PC-3 (cell line): ENCODE results near the gene POLR3E.

ENCODE experiments used
- EZH2 ChIP-seq: fragments of 300-600 bp; sonication (generic); IDR thresholded peaks from one replicate; pipeline ENCODE4 v1.6.1; 2017; ENCODE audit warnings: antibody characterized with exemption, mild to moderate bottlenecking, low read length; ENCODE audit not compliant: unreplicated experiment
- EZH2phosphoT487 ChIP-seq: fragments of 300-600 bp; sonication (generic); IDR thresholded peaks from 2 replicates; pipeline ENCODE4 v1.6.1; 2018; ENCODE audit warnings: mild to moderate bottlenecking, antibody characterized with exemption, low read length, borderline replicate concordance
- TF ChIP-seq, protein P1 (sequence below): fragments of 300-600 bp; sonication (generic); conservative IDR thresholded peaks from 2 replicates; pipeline ENCODE4 v1.5.1; 2017; ENCODE audit warnings: antibody characterized with exemption, low read depth, mild to moderate bottlenecking, low read length

DNA sequence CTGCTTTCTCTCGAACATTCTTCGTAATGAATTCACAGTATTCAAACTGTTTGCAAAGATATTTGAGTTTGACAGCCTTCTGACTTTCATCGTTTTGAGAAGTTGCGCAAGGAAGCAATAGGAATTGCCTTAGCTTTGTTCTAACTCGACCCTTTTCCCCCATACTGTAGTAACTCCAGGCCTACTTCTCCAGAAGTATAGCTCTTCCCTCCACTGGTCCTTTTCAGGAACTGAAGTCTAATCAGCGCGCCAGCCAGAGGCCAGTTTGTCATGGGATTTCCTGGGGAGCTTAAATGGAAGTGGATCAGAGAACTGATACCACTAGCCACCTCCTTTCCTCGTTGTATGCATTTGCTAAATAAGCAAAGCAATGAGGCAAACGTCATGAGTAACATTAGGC, 49.3 kb downstream of the POLR3E start:
- no peak for TF ChIP-seq EZH2
- TF ChIP-seq EZH2phosphoT487 = no peak
- TF ChIP-seq, protein P1, sequence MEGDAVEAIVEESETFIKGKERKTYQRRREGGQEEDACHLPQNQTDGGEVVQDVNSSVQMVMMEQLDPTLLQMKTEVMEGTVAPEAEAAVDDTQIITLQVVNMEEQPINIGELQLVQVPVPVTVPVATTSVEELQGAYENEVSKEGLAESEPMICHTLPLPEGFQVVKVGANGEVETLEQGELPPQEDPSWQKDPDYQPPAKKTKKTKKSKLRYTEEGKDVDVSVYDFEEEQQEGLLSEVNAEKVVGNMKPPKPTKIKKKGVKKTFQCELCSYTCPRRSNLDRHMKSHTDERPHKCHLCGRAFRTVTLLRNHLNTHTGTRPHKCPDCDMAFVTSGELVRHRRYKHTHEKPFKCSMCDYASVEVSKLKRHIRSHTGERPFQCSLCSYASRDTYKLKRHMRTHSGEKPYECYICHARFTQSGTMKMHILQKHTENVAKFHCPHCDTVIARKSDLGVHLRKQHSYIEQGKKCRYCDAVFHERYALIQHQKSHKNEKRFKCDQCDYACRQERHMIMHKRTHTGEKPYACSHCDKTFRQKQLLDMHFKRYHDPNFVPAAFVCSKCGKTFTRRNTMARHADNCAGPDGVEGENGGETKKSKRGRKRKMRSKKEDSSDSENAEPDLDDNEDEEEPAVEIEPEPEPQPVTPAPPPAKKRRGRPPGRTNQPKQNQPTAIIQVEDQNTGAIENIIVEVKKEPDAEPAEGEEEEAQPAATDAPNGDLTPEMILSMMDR = no peak
